ENCODE measurements around the gene FAM124B.

Gene FAM124B

GRCh38 chr2:224378701-224379097, 23.2 kb downstream of the FAM124B start:
- no peak for FAIRE-seq
- TF ChIP-seq POLR2A (IDR thresholded peaks at IDR 0.05; ENCODE audit: low read depth, low read length), result no peak
- TF ChIP-seq TAF1 (IDR thresholded peaks at IDR 0.05; ENCODE audit: borderline replicate concordance, low read depth, low read length), result no peak
- TF ChIP-seq POLR2AphosphoS5 (IDR thresholded peaks at IDR 0.05; ENCODE audit: low read depth, low read length), result no peak
- no peak for DNase-seq (ENCODE audit: insufficient read length)

- DNase-seq (ENCODE audit: insufficient read length) (no peak), FAIRE-seq (no peak)
- TF ChIP-seq POLR2A (IDR thresholded peaks at IDR 0.05; ENCODE audit: low read depth, low read length), result no peak
- TF ChIP-seq TAF1 (IDR thresholded peaks at IDR 0.05; ENCODE audit: borderline replicate concordance, low read depth, low read length), result no peak
- TF ChIP-seq POLR2AphosphoS5 (IDR thresholded peaks at IDR 0.05; ENCODE audit: low read depth, low read length), result no peak
Observed at GRCh38 chr2:224377751-224378700, 23.9 kb downstream of the FAM124B start.

- DNase-seq (ENCODE audit: insufficient read length) (no peak), FAIRE-seq (no peak)
- TF ChIP-seq POLR2AphosphoS5 (IDR thresholded peaks at IDR 0.05; ENCODE audit: low read depth, low read length) (no peak), POLR2A (IDR thresholded peaks at IDR 0.05; ENCODE audit: low read depth, low read length) (no peak), TAF1 (IDR thresholded peaks at IDR 0.05; ENCODE audit: borderline replicate concordance, low read depth, low read length) (no peak)
Observed at GRCh38 chr2:224372641-224373040, 29.3 kb downstream of the FAM124B start.

- no peak for TF ChIP-seq TAF1 (IDR thresholded peaks at IDR 0.05; ENCODE audit: borderline replicate concordance, low read depth, low read length)
- no peak for TF ChIP-seq POLR2A (IDR thresholded peaks at IDR 0.05; ENCODE audit: low read depth, low read length)
- no peak for TF ChIP-seq POLR2AphosphoS5 (IDR thresholded peaks at IDR 0.05; ENCODE audit: low read depth, low read length)
- FAIRE-seq (peak; percentile 56), DNase-seq (ENCODE audit: insufficient read length) (no peak)
Observed at GRCh38 chr2:224369028-224369632, 32.8 kb downstream of the FAM124B start.

- no peak for DNase-seq (ENCODE audit: insufficient read length)
- no peak for FAIRE-seq
- TF ChIP-seq TAF1 (IDR thresholded peaks at IDR 0.05; ENCODE audit: borderline replicate concordance, low read depth, low read length) (no peak), POLR2A (IDR thresholded peaks at IDR 0.05; ENCODE audit: low read depth, low read length) (no peak), POLR2AphosphoS5 (IDR thresholded peaks at IDR 0.05; ENCODE audit: low read depth, low read length) (no peak)
Observed at GRCh38 chr2:224366267-224366844, 35.6 kb downstream of the FAM124B start.

GRCh38 chr2:224365331-224365730, 36.6 kb downstream of the FAM124B start:
- FAIRE-seq, result no peak

GRCh38 chr2:224363281-224363680, 38.6 kb downstream of the FAM124B start:
- FAIRE-seq (no peak), DNase-seq (ENCODE audit: insufficient read length) (no peak)
- TF ChIP-seq TAF1 (IDR thresholded peaks at IDR 0.05; ENCODE audit: borderline replicate concordance, low read depth, low read length), result no peak
- TF ChIP-seq POLR2AphosphoS5 (IDR thresholded peaks at IDR 0.05; ENCODE audit: low read depth, low read length), result no peak
- no peak for TF ChIP-seq POLR2A (IDR thresholded peaks at IDR 0.05; ENCODE audit: low read depth, low read length)

More at GRCh38 chr2:224365331-224365730, 36.6 kb downstream of the FAM124B start:
- no peak for DNase-seq (ENCODE audit: insufficient read length)
- TF ChIP-seq POLR2AphosphoS5 (IDR thresholded peaks at IDR 0.05; ENCODE audit: low read depth, low read length) (no peak), TAF1 (IDR thresholded peaks at IDR 0.05; ENCODE audit: borderline replicate concordance, low read depth, low read length) (no peak), POLR2A (IDR thresholded peaks at IDR 0.05; ENCODE audit: low read depth, low read length) (no peak)

- DNase-seq (ENCODE audit: insufficient read length) (no peak), FAIRE-seq (no peak)
- TF ChIP-seq POLR2AphosphoS5 (IDR thresholded peaks at IDR 0.05; ENCODE audit: low read depth, low read length), result no peak
- no peak for TF ChIP-seq POLR2A (IDR thresholded peaks at IDR 0.05; ENCODE audit: low read depth, low read length)
- no peak for TF ChIP-seq TAF1 (IDR thresholded peaks at IDR 0.05; ENCODE audit: borderline replicate concordance, low read depth, low read length)
Observed at GRCh38 chr2:224362094-224362493, 39.8 kb downstream of the FAM124B start.

- no peak for TF ChIP-seq TAF1 (IDR thresholded peaks at IDR 0.05; ENCODE audit: borderline replicate concordance, low read depth, low read length)
- no peak for TF ChIP-seq POLR2A (IDR thresholded peaks at IDR 0.05; ENCODE audit: low read depth, low read length)
- no peak for TF ChIP-seq POLR2AphosphoS5 (IDR thresholded peaks at IDR 0.05; ENCODE audit: low read depth, low read length)
- DNase-seq (ENCODE audit: insufficient read length), result no peak
- FAIRE-seq, result no peak
Observed at GRCh38 chr2:224360801-224361251, 41.1 kb downstream of the FAM124B start.

GRCh38 chr2:224359569-224359968, 42.3 kb downstream of the FAM124B start:
- no peak for TF ChIP-seq TAF1 (IDR thresholded peaks at IDR 0.05; ENCODE audit: borderline replicate concordance, low read depth, low read length)
- no peak for TF ChIP-seq POLR2A (IDR thresholded peaks at IDR 0.05; ENCODE audit: low read depth, low read length)
- no peak for TF ChIP-seq POLR2AphosphoS5 (IDR thresholded peaks at IDR 0.05; ENCODE audit: low read depth, low read length)
- FAIRE-seq (no peak), DNase-seq (ENCODE audit: insufficient read length) (no peak)
